HepG2 (cell line): Measurements from ENCODE around the gene ITPK1. TPM values are rescaled to one million over a fixed set of nuclear protein-coding genes. Genes with fewer than 3 reads are reported as not detected.

ENCODE experiments used
- ATAC-seq: fragments of 200-7000 bp; cut with Tn5 transposase; 3 replicates; pipeline ENCODE4 v1.9.1; 2020; ENCODE audit warnings: mild to moderate bottlenecking, moderate library complexity
- BruUV-seq: library from RNA; stranded (reverse); fragments of 400-500 nt; replicated peaks from 2 replicates; lab custom pipeline; 2021; lab: Mats Ljungman, UMichigan
- CTCF ChIA-PET: fragments of 300-600 bp; formaldehyde crosslinking; extraction: SDS; loops from one replicate; lab custom pipeline; 2021; ENCODE audit warnings: low total read pairs, inconsistent platforms, low intra/inter-chr PET ratio; lab: Yijun Ruan, JAX
- POLR2A ChIA-PET: fragments of 350-600 bp; sonication (Branson Sonifier 250); formaldehyde crosslinking; loops from one replicate; lab custom pipeline; 2020; ENCODE audit warnings: antibody characterized with exemption, inconsistent platforms; lab: Yijun Ruan, JAX
- DNase-seq: peaks from one replicate; pipeline ENCODE4 v3.0.0-alpha.2; 2015; ENCODE audit warnings: low spot score
- FAIRE-seq: peaks from 3 replicates; lab custom pipeline; 2011; peaks lifted over from hg19 to GRCh38; lab: Jason Lieb, UNC
- H2AFZ ChIP-seq: one replicate; pipeline ENCODE4 v1.6.1; 2011; ENCODE audit warnings: low read length, inconsistent platforms
- H3K27ac ChIP-seq: fragments of 300-600 bp; 3 replicates; pipeline ENCODE4 v1.8.0; 2011; ENCODE audit warnings: mixed run types, mild to moderate bottlenecking, mixed read lengths, low read length, inconsistent platforms; ENCODE audit not compliant: insufficient read depth; ENCODE audit errors: extremely low read length
- H3K27me3 ChIP-seq, 2 experiments: fragments of 200-600 bp in 1 of 2; 2 replicates in 1 of 2; 3 replicates in 1 of 2; pipeline versions ENCODE4 v1.6.0 to v1.8.0; 2011; ENCODE audit warnings: low read length in 2 of 2, mild to moderate bottlenecking in 2 of 2, moderate library complexity in 2 of 2, inconsistent platforms in 1 of 2; ENCODE audit not compliant: insufficient read depth in 2 of 2, control insufficient read depth in 1 of 2
- H3K36me3 ChIP-seq, 2 experiments: fragments of 200-600 bp in 1 of 2; replicated peaks in 1 of 2; 2 replicates in 1 of 2; 3 replicates in 1 of 2; pipeline versions ENCODE4 v1.5.1 to v1.8.0; 2011; ENCODE audit warnings: low read length in 2 of 2, inconsistent platforms in 1 of 2; ENCODE audit not compliant: insufficient read depth in 2 of 2, control insufficient read depth in 1 of 2
- H3K4me1 ChIP-seq: 2 replicates; pipeline ENCODE4 v1.5.1; 2012; ENCODE audit warnings: low read length, inconsistent platforms; ENCODE audit not compliant: insufficient read depth
- H3K4me2 ChIP-seq: 2 replicates; pipeline ENCODE4 v1.6.0; 2011; ENCODE audit warnings: low read depth, low read length, inconsistent platforms
- H3K4me3 ChIP-seq, 3 experiments: fragments of 200-600 bp in 1 of 3; sonication (generic), shearing (Covaris generic) in 1 of 3; replicated peaks in 1 of 3; 2 replicates each; pipeline ENCODE4 v1.5.1; 2011 to 2016; ENCODE audit warnings: low read length in 3 of 3, inconsistent platforms in 2 of 3, low read depth in 2 of 3, mild to moderate bottlenecking in 2 of 3, control low read depth in 1 of 3, mixed read lengths in 1 of 3; ENCODE audit not compliant: insufficient read depth in 1 of 3
- H3K79me2 ChIP-seq: one replicate; pipeline ENCODE4 v1.6.1; 2011; ENCODE audit warnings: low read length, inconsistent platforms; ENCODE audit not compliant: insufficient read depth
- H3K9ac ChIP-seq: 2 replicates; pipeline ENCODE4 v1.6.0; 2011; ENCODE audit warnings: mild to moderate bottlenecking, low read depth, low read length, inconsistent platforms; ENCODE audit not compliant: insufficient read depth
- H3K9me3 ChIP-seq: 2 replicates; pipeline ENCODE4 v1.5.1; 2012; ENCODE audit warnings: mild to moderate bottlenecking, low read length
- H4K20me1 ChIP-seq: 2 replicates; pipeline ENCODE4 v1.6.0; 2011; ENCODE audit warnings: inconsistent platforms, mild to moderate bottlenecking, low read length, moderate library complexity; ENCODE audit not compliant: insufficient read depth
- ATF3 ChIP-seq: sonication (generic); formaldehyde crosslinking; IDR thresholded peaks from 2 replicates; pipeline ENCODE4 v1.4.0; 2020; ENCODE audit warnings: missing genetic modification reagents
- FOXJ3 ChIP-seq: sonication (generic); formaldehyde crosslinking; IDR thresholded peaks from 2 replicates; pipeline ENCODE4 v1.4.0; 2020; ENCODE audit warnings: missing genetic modification reagents, mild to moderate bottlenecking, borderline replicate concordance
- JDP2 ChIP-seq: sonication (generic); formaldehyde crosslinking; IDR thresholded peaks from 2 replicates; pipeline ENCODE4 v1.8.1; 2022; ENCODE audit warnings: missing genetic modification reagents, borderline replicate concordance
- MXI1 ChIP-seq: IDR thresholded peaks from 3 replicates; pipeline ENCODE4 v1.6.1; 2012; ENCODE audit warnings: low read depth, low read length, inconsistent platforms, borderline replicate concordance
- NCOA5 ChIP-seq: sonication (generic); formaldehyde crosslinking; IDR thresholded peaks from 2 replicates; pipeline ENCODE4 v1.4.0; 2020; ENCODE audit warnings: missing genetic modification reagents
- PAXIP1 ChIP-seq: sonication (generic); formaldehyde crosslinking; conservative IDR thresholded peaks from 2 replicates; pipeline ENCODE4 v1.4.0; 2020; ENCODE audit warnings: mild to moderate bottlenecking, missing genetic modification reagents, moderate library complexity
- PHB2 ChIP-seq: fragments of 450-650 bp; IDR thresholded peaks from 2 replicates; pipeline ENCODE4 v1.6.1; 2018; ENCODE audit not compliant: partially characterized antibody
- RORA ChIP-seq: sonication (generic); formaldehyde crosslinking; IDR thresholded peaks from 2 replicates; pipeline ENCODE4 v1.5.0; 2020; ENCODE audit warnings: mild to moderate bottlenecking, missing genetic modification reagents, moderate library complexity
- SNAPC5 ChIP-seq: sonication (generic); formaldehyde crosslinking; IDR thresholded peaks from 2 replicates; pipeline ENCODE4 v1.8.1; 2023; ENCODE audit warnings: mild to moderate bottlenecking, missing genetic modification reagents, borderline replicate concordance
- TBL1XR1 ChIP-seq: fragments of 150-350 bp; IDR thresholded peaks from 2 replicates; pipeline ENCODE4 v1.6.1; 2014; ENCODE audit warnings: borderline replicate concordance, low read length; ENCODE audit not compliant: partially characterized antibody
- TEAD2 ChIP-seq: sonication (generic); formaldehyde crosslinking; IDR thresholded peaks from 2 replicates; pipeline ENCODE4 v1.9.0; 2021; ENCODE audit warnings: missing genetic modification reagents
- ZMAT3 ChIP-seq: sonication (generic); formaldehyde crosslinking; conservative IDR thresholded peaks from 2 replicates; pipeline ENCODE4 v1.7.0; 2021; ENCODE audit warnings: missing genetic modification reagents
- ZNF333 ChIP-seq: sonication (generic); formaldehyde crosslinking; IDR thresholded peaks from 2 replicates; pipeline ENCODE4 v1.4.0; 2020; ENCODE audit warnings: mild to moderate bottlenecking, missing genetic modification reagents, borderline replicate concordance
- ZNF557 ChIP-seq: sonication (generic); formaldehyde crosslinking; IDR thresholded peaks from 2 replicates; pipeline ENCODE4 v1.4.0; 2020; ENCODE audit warnings: missing genetic modification reagents
- WGBS: methylation state at CpG from one replicate; pipeline ENCODE4 v1.1.6; 2017; ENCODE audit warnings: low lambda C conversion rate; 5-methylcytosine and 5-hydroxymethylcytosine counted together
- in situ Hi-C: cut with HindIII; loops from 2 replicates; pipeline ENCODE4 v1.10.0; 2017; ENCODE audit warnings: low pct_unique_long_range_greater_than_20kb; ENCODE audit not compliant: extremely low pct_ligation_motif_present
- intact Hi-C: fragments of 100-400 bp; cut with micrococcal nuclease; formaldehyde crosslinking; loops from one replicate; pipeline ENCODE4 v1.10.0; 2022; ENCODE audit not compliant: unreplicated experiment
- polyA plus RNA-seq, 8 experiments: library from polyadenylated mRNA; depleted of rRNA in 3 of 8; stranded (reverse) in 7 of 8; unstranded in 1 of 8; fragments of >200 nt; fragmentation: Illumina TruSeq in 4 of 8; extraction: Trizol in 4 of 8; gene quantifications; 2 replicates each; pipeline versions ENCODE4 v1.2.1 to v1.2.3, GENCODE V29; 2011 to 2016; ENCODE audit warnings: low read depth in 4 of 8, missing spikeins in 1 of 8, mixed read lengths in 1 of 8; ENCODE audit not compliant: insufficient read depth in 1 of 8
- total RNA-seq, 5 experiments: library from RNA; depleted of rRNA; stranded (reverse); fragments of >200 nt; fragmentation: Illumina TruSeq; extraction: Trizol; gene quantifications; 2 replicates each; pipeline ENCODE4 v1.2.3, GENCODE V29; 2016; ENCODE audit warnings: low read depth in 1 of 5
- TF ChIP-seq, protein P1 (sequence below): sonication (generic); formaldehyde crosslinking; IDR thresholded peaks from 2 replicates; pipeline ENCODE4 v1.9.0; 2021; ENCODE audit warnings: missing genetic modification reagents, borderline replicate concordance
- TF ChIP-seq, protein P2 (sequence below): sonication (generic); formaldehyde crosslinking; conservative IDR thresholded peaks from 2 replicates; pipeline ENCODE4 v1.4.0; 2020; ENCODE audit warnings: missing genetic modification reagents
- TF ChIP-seq, protein P3 (sequence below): IDR thresholded peaks from 2 replicates; pipeline ENCODE4 v1.6.1; 2016; ENCODE audit warnings: missing genetic modification reagents, missing compliant biosample characterization

Gene ITPK1
- total and polyA plus RNA-seq, 2 of the 13 experiments (the other 11 are each of a cell fraction or from before 2014, with no cell fraction given) = 20.5 to 47.5 TPM

- FAIRE-seq (no peak), DNase-seq (no peak), ATAC-seq (no peak)
- BruUV-seq = no TSS peak
- Histone ChIP-seq H4K20me1 (no peaks in the 10 kb centered on the region), H3K27ac (no peak overlapping the region), H3K9me3 (no peaks in the 10 kb centered on the region), H3K36me3 (peaks cover 0 to 1% of the 10 kb centered on the region in 2 experiments; a peak in 2 of 5 replicates), H3K4me1 (peaks cover 47% of the 10 kb centered on the region), H3K4me3 (no peak overlapping the region), H3K9ac (no peak overlapping the region), H3K27me3 (no peaks in the 10 kb centered on the region), H3K4me2 (no peak overlapping the region), H3K79me2 (no peaks in the 10 kb centered on the region), H2AFZ (no peak overlapping the region)
- in situ Hi-C loops (no loop called here), intact Hi-C loops (no loop called here)
- WGBS = 97% methylated on average over 5 of the region's 6 CpGs
- TF ChIP-seq PHB2 = no peak
- TF ChIP-seq, protein P1, sequence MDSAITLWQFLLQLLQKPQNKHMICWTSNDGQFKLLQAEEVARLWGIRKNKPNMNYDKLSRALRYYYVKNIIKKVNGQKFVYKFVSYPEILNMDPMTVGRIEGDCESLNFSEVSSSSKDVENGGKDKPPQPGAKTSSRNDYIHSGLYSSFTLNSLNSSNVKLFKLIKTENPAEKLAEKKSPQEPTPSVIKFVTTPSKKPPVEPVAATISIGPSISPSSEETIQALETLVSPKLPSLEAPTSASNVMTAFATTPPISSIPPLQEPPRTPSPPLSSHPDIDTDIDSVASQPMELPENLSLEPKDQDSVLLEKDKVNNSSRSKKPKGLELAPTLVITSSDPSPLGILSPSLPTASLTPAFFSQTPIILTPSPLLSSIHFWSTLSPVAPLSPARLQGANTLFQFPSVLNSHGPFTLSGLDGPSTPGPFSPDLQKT (CRISPR knock-in tag) = no peak
- no peak for TF ChIP-seq FOXJ3
- TF ChIP-seq RORA (CRISPR knock-in tag) = no peak
- TF ChIP-seq, protein P2, sequence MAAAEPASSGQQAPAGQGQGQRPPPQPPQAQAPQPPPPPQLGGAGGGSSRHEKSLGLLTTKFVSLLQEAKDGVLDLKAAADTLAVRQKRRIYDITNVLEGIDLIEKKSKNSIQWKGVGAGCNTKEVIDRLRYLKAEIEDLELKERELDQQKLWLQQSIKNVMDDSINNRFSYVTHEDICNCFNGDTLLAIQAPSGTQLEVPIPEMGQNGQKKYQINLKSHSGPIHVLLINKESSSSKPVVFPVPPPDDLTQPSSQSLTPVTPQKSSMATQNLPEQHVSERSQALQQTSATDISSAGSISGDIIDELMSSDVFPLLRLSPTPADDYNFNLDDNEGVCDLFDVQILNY (CRISPR knock-in tag) = no peak
- no peak for TF ChIP-seq JDP2 (CRISPR knock-in tag)
- TF ChIP-seq, protein P3, sequence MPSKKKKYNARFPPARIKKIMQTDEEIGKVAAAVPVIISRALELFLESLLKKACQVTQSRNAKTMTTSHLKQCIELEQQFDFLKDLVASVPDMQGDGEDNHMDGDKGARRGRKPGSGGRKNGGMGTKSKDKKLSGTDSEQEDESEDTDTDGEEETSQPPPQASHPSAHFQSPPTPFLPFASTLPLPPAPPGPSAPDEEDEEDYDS = no peak
- TF ChIP-seq ZNF333 = no peak
- TF ChIP-seq ATF3 = no peak
- no peak for TF ChIP-seq TBL1XR1
- TF ChIP-seq SNAPC5 = no peak
- no peak for TF ChIP-seq PAXIP1 (CRISPR knock-in tag)
- TF ChIP-seq MXI1 = no peak
- TF ChIP-seq ZMAT3 = no peak
- no peak for TF ChIP-seq TEAD2 (CRISPR knock-in tag)
- no peak for TF ChIP-seq ZNF557 (CRISPR knock-in tag)
- TF ChIP-seq NCOA5 (CRISPR knock-in tag) = no peak
- CTCF ChIA-PET = no interaction called here
- POLR2A ChIA-PET = no interaction called here
Observed at GRCh38 chr14:93006567-93007051, 109.1 kb downstream of the ITPK1 start.
